ENCODE results near the gene CD109. TPM values are rescaled to one million over a fixed set of nuclear protein-coding genes. Genes with fewer than 3 reads are reported as not detected.

CD109 gene
- 1 to 10 TPM in 1 of 5 donors, under 1 TPM in 4; 0.59 to 1.0 (median 0.68) TPM for total RNA-seq
- total RNA-seq (2013) = 0.76 TPM
- total RNA-seq = 1.4 to 237 (median 8.8) reads per million in 29 experiments

GRCh38 chr6:73695619-73696421 is at the start of gene CD109:
Gene CD109, plus strand, starts transcription at chr6:73696203. Its CDS starts 13 bp downstream, at chr6:73696216.
- Mint-ChIP-seq H3K4me1 (peaks cover 23 to 29% (median 26%) of the 10 kb centered on the region in 3 donors), H3K9me3 (no peaks in the 10 kb centered on the region), H3K4me3 (peak within 1 kb of the TSS; percentile 72 to 83 (median 80)), H3K27ac (peak within 1 kb of the TSS; percentile 39 to 71), H3K36me3 (no peaks in the 10 kb centered on the region), H3K27me3 (peaks cover 25 to 51% of the 10 kb centered on the region in 2 donors)
- POLR2A ChIA-PET = interaction anchor here in 1 of 2 donors (0.5 kb wide), 1 partner anchor 9 kb away, joined by 3 read pairs; no protein-coding TSS in a partner anchor
- Histone ChIP-seq H3K4me3 (ENCODE audit: control insufficient read depth in 1 of 2, extremely low read depth in 1 of 2, low read length in 1 of 2) (peak within 1 kb of the TSS; percentile 50 to 95), H3K9me3 (no peaks in the 10 kb centered on the region), H3K36me3 (ENCODE audit: control insufficient read depth in 2 of 2, extremely low read depth in 1 of 2, insufficient read depth in 1 of 2, low read length in 1 of 2) (no peaks in the 10 kb centered on the region), H3K4me1 (ENCODE audit: control insufficient read depth in 1 of 2, extremely low read depth in 1 of 2, insufficient read depth in 2 of 2, low read length in 2 of 2) (peaks cover 5 to 10% of the 10 kb centered on the region in 2 experiments), H3K27ac (ENCODE audit: low read length) (no peak within 1 kb of the TSS), H3K27me3 (replicated peaks in 1 of 2; ENCODE audit: control insufficient read depth in 2 of 2, extremely low read depth in 1 of 2, insufficient read depth in 2 of 2, low read length in 1 of 2) (peaks cover 0 to 5% of the 10 kb centered on the region in 2 experiments)
- DNase-seq = peak in 32 of 35 experiments; percentile 3 to 50 (median 14)
- peak; percentile 61 to 82 (median 73) for ATAC-seq (replicated peaks in 1 of 4)
- WGBS (ENCODE audit: insufficient coverage) = under 1% methylated on average over 38 of the region's 61 CpGs
- CTCF ChIA-PET = no interaction called here

GRCh38 chr6:73648166-73648565 is 47.8 kb upstream of the CD109 start:
- Mint-ChIP-seq H3K27ac (no peak overlapping the region), H3K9me3 (no peaks in the 10 kb centered on the region), H3K27me3 (no peaks in the 10 kb centered on the region), H3K36me3 (peaks cover 19% of the 10 kb centered on the region), H3K4me1 (peaks cover 27 to 38% (median 28%) of the 10 kb centered on the region in 3 donors), H3K4me3 (no peak overlapping the region)
- Histone ChIP-seq H3K27me3 (replicated peaks in 1 of 2; ENCODE audit: control insufficient read depth in 2 of 2, extremely low read depth in 1 of 2, insufficient read depth in 2 of 2, low read length in 1 of 2) (no peaks in the 10 kb centered on the region), H3K9me3 (no peaks in the 10 kb centered on the region), H3K4me3 (ENCODE audit: control insufficient read depth in 1 of 2, extremely low read depth in 1 of 2, low read length in 1 of 2) (no peak overlapping the region), H3K27ac (ENCODE audit: low read length) (no peak overlapping the region), H3K36me3 (ENCODE audit: control insufficient read depth in 2 of 2, extremely low read depth in 1 of 2, insufficient read depth in 1 of 2, low read length in 1 of 2) (peaks cover 0 to 9% of the 10 kb centered on the region in 2 donors), H3K4me1 (ENCODE audit: control insufficient read depth in 1 of 2, extremely low read depth in 1 of 2, insufficient read depth in 2 of 2, low read length in 2 of 2) (peaks cover 0 to 8% of the 10 kb centered on the region in 2 experiments)
- DNase-seq = no peak
- ChIA-PET POLR2A (no interaction called here), CTCF (interaction anchor here in 1 of 2 donors (0.6 kb wide), 1 partner anchor 1028 kb away, joined by 3 read pairs; no protein-coding TSS in a partner anchor)
- no peak for ATAC-seq (replicated peaks in 1 of 4)

GRCh38 chr6:73649783-73650182 is 46.2 kb upstream of the CD109 start:
- H3K9me3 ChIP-seq = no peaks in the 10 kb centered on the region
- WGBS (ENCODE audit: insufficient coverage) = 50% methylated on average over 2 of the region's 4 CpGs
- H3K36me3 ChIP-seq (ENCODE audit: control insufficient read depth in 2 of 2, extremely low read depth in 1 of 2, insufficient read depth in 1 of 2, low read length in 1 of 2) = peaks cover 0 to 9% of the 10 kb centered on the region in 2 donors
- H3K4me1 ChIP-seq (ENCODE audit: control insufficient read depth in 1 of 2, extremely low read depth in 1 of 2, insufficient read depth in 2 of 2, low read length in 2 of 2) = peaks cover 8% of the 10 kb centered on the region in 2 experiments
- Mint-ChIP-seq H3K36me3 (peaks cover 19% of the 10 kb centered on the region), H3K4me3 (no peak overlapping the region), H3K27ac (no peak overlapping the region), H3K9me3 (no peaks in the 10 kb centered on the region), H3K27me3 (no peaks in the 10 kb centered on the region), H3K4me1 (peaks cover 30 to 44% (median 31%) of the 10 kb centered on the region in 3 donors)
- ATAC-seq (replicated peaks in 1 of 4) = no peak
- H3K27ac ChIP-seq (ENCODE audit: low read length) = no peak overlapping the region
- no peak for DNase-seq
- ChIA-PET POLR2A (interaction anchor here in 1 of 2 donors (0.7 kb wide), 1 partner anchor 1030 kb away, joined by 6 read pairs; no protein-coding TSS in a partner anchor), CTCF (interaction anchor here (0.6 to 0.7 kb wide), 3 partner anchors 18 to 335 kb away, joined by 3 to 6 read pairs (median 4); partner anchors contain the start of gene MTO1 (in 1 of the 2))
- H3K27me3 ChIP-seq (replicated peaks in 1 of 2; ENCODE audit: control insufficient read depth in 2 of 2, extremely low read depth in 1 of 2, insufficient read depth in 2 of 2, low read length in 1 of 2) = no peaks in the 10 kb centered on the region
- no peak overlapping the region for H3K4me3 ChIP-seq (ENCODE audit: control insufficient read depth in 1 of 2, extremely low read depth in 1 of 2, low read length in 1 of 2)

GRCh38 chr6:73652637-73653570 is 43.1 kb upstream of the CD109 start:
- Histone ChIP-seq H3K27me3 (replicated peaks in 1 of 2; ENCODE audit: control insufficient read depth in 2 of 2, extremely low read depth in 1 of 2, insufficient read depth in 2 of 2, low read length in 1 of 2) (no peaks in the 10 kb centered on the region), H3K36me3 (ENCODE audit: control insufficient read depth in 2 of 2, extremely low read depth in 1 of 2, insufficient read depth in 1 of 2, low read length in 1 of 2) (peaks cover 0 to 9% of the 10 kb centered on the region in 2 donors), H3K4me3 (ENCODE audit: control insufficient read depth in 1 of 2, extremely low read depth in 1 of 2, low read length in 1 of 2) (peak overlapping the region; percentile 68 to 98), H3K27ac (ENCODE audit: low read length) (peak overlapping the region; percentile 98), H3K9me3 (no peaks in the 10 kb centered on the region), H3K4me1 (ENCODE audit: control insufficient read depth in 1 of 2, extremely low read depth in 1 of 2, insufficient read depth in 2 of 2, low read length in 2 of 2) (peaks cover 6 to 17% of the 10 kb centered on the region in 2 experiments)
- H3K4me1 Mint-ChIP-seq = peaks cover 33 to 40% (median 35%) of the 10 kb centered on the region in 3 donors
- no peaks in the 10 kb centered on the region for H3K27me3 Mint-ChIP-seq
- H3K9me3 Mint-ChIP-seq = no peaks in the 10 kb centered on the region
- DNase-seq (peak; percentile 46 to 83 (median 64)), ATAC-seq (replicated peaks in 1 of 4) (peak; percentile 60 to 72 (median 64))
- peak overlapping the region; percentile 93 to 97 for H3K27ac Mint-ChIP-seq
- POLR2A ChIA-PET = interaction anchor here (0.6 to 2.2 kb wide), 16 partner anchors 68 to 1588 kb away, joined by 3 to 14 read pairs (median 3); partner anchors contain the start of genes MTO1 (in 2 of the 2) and EEF1A1 (in 1 of the 2)
- peak overlapping the region; percentile 94 to 97 (median 96) for H3K4me3 Mint-ChIP-seq
- CTCF ChIA-PET = interaction anchor here (0.5 to 3.7 kb wide), 29 partner anchors 9 to 1943 kb away, joined by 3 to 24 read pairs (median 4); partner anchors contain the start of gene MTO1 (in 1 of the 2)
- 0% methylated on average over 12 of the region's 32 CpGs for WGBS (ENCODE audit: insufficient coverage)
- peaks cover 11% of the 10 kb centered on the region for H3K36me3 Mint-ChIP-seq

- Histone ChIP-seq H3K27ac (ENCODE audit: low read length) (peak within 1 kb of the TSS; percentile 98), H3K36me3 (ENCODE audit: control insufficient read depth in 2 of 2, extremely low read depth in 1 of 2, insufficient read depth in 1 of 2, low read length in 1 of 2) (peaks cover 0 to 9% of the 10 kb centered on the region in 2 donors), H3K9me3 (no peaks in the 10 kb centered on the region), H3K27me3 (replicated peaks in 1 of 2; ENCODE audit: control insufficient read depth in 2 of 2, extremely low read depth in 1 of 2, insufficient read depth in 2 of 2, low read length in 1 of 2) (no peaks in the 10 kb centered on the region), H3K4me3 (ENCODE audit: control insufficient read depth in 1 of 2, extremely low read depth in 1 of 2, low read length in 1 of 2) (peak within 1 kb of the TSS; percentile 80 to 98), H3K4me1 (ENCODE audit: control insufficient read depth in 1 of 2, extremely low read depth in 1 of 2, insufficient read depth in 2 of 2, low read length in 2 of 2) (peaks cover 6 to 17% of the 10 kb centered on the region in 2 experiments)
- peak; percentile 78 to 93 (median 86) for DNase-seq
- Mint-ChIP-seq H3K36me3 (peaks cover 8% of the 10 kb centered on the region), H3K27ac (peak within 1 kb of the TSS; percentile 95 to 97), H3K4me1 (peaks cover 34 to 37% (median 34%) of the 10 kb centered on the region in 3 donors), H3K4me3 (peak within 1 kb of the TSS; percentile 94 to 97 (median 96)), H3K27me3 (no peaks in the 10 kb centered on the region), H3K9me3 (no peaks in the 10 kb centered on the region)
- WGBS (ENCODE audit: insufficient coverage) = under 1% methylated on average over 88 of the region's 90 CpGs
- CTCF ChIA-PET = interaction anchor here (0.5 to 3.7 kb wide), 28 partner anchors 10 to 1940 kb away, joined by 3 to 24 read pairs (median 4); partner anchors contain the start of gene MTO1 (in 1 of the 2)
- peak; percentile 91 to 95 (median 92) for ATAC-seq (replicated peaks in 1 of 4)
- POLR2A ChIA-PET = interaction anchor here (0.5 to 2.2 kb wide), 16 partner anchors 16 to 1590 kb away, joined by 3 to 14 read pairs (median 5); partner anchors contain the start of genes MTO1 (in 2 of the 2) and EEF1A1 (in 1 of the 2)
These were observed 42.2 kb upstream of the CD109 start, which contains the start of gene SLC17A5 for GRCh38 chr6:73653571-73654424. Gene SLC17A5, minus strand, starts transcription at chr6:73653992. Its CDS starts 106 bp downstream, at chr6:73653886.
